ENCODE results near the gene DOCK2.

Gene DOCK2

DNA sequence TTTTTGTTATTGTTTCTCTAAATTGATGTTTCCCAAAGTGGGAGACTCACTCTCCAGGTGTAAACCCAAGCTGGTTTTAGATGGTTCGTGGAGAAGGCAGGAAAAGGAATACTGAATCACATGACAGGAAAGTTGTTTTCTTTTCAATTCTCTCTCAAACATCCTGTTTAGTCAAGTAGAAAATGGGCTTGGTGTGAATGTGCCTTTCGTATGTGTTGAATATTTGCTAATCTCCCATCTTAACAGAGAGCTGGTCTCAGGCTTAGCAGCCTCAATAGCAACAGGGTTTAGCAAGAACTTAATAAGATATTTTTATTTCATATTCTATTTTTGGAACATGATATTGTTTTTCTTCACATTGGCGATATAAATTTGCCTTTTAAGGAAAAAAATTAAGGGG lies 223.5 kb downstream of the DOCK2 start:
- Histone ChIP-seq H3K4me1 (no peaks in the 10 kb centered on the region), H3K27me3 (no peaks in the 10 kb centered on the region)

DNA sequence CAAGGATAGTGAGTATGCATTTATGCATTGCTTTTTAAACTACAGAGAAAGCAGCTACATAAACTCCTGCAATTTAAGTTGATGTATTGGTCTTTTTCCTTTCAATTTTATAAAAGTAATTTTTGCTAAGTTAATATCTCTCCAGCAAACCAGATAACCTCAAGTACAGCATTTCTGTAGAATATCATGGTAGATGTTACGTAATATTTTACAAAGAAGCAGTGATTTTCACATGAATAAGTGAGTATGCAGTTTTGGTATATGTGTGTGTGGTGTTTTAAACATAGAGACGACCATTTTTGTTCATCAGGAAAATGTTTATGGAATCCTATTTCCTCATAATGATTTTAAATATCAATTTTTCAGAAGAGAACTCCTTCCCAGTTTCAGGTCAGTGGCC lies 224.4 kb downstream of the DOCK2 start:
- Histone ChIP-seq H3K27ac (no peak overlapping the region), H3K36me3 (no peaks in the 10 kb centered on the region), H3K4me3 (no peak overlapping the region), H3K9me3 (no peaks in the 10 kb centered on the region), H3K27me3 (no peaks in the 10 kb centered on the region), H3K4me1 (no peaks in the 10 kb centered on the region)
- DNase-seq: no peak
- intact Hi-C loops (cut with DNase I; ENCODE audit: low total_unique reads): no loop called here
- TF ChIP-seq, protein P1, sequence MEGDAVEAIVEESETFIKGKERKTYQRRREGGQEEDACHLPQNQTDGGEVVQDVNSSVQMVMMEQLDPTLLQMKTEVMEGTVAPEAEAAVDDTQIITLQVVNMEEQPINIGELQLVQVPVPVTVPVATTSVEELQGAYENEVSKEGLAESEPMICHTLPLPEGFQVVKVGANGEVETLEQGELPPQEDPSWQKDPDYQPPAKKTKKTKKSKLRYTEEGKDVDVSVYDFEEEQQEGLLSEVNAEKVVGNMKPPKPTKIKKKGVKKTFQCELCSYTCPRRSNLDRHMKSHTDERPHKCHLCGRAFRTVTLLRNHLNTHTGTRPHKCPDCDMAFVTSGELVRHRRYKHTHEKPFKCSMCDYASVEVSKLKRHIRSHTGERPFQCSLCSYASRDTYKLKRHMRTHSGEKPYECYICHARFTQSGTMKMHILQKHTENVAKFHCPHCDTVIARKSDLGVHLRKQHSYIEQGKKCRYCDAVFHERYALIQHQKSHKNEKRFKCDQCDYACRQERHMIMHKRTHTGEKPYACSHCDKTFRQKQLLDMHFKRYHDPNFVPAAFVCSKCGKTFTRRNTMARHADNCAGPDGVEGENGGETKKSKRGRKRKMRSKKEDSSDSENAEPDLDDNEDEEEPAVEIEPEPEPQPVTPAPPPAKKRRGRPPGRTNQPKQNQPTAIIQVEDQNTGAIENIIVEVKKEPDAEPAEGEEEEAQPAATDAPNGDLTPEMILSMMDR (IDR thresholded peaks at IDR 0.05): no peak

More for the DNA sequence above, 223.5 kb downstream of the DOCK2 start:
- H3K27ac ChIP-seq: no peak overlapping the region
- no peak overlapping the region for H3K4me3 ChIP-seq
- intact Hi-C loops (cut with DNase I; ENCODE audit: low total_unique reads): no loop called here
- TF ChIP-seq, protein P1 (IDR thresholded peaks at IDR 0.05): no peak
- no peaks in the 10 kb centered on the region for H3K36me3 ChIP-seq
- no peaks in the 10 kb centered on the region for H3K9me3 ChIP-seq
- no peak for DNase-seq

DNA sequence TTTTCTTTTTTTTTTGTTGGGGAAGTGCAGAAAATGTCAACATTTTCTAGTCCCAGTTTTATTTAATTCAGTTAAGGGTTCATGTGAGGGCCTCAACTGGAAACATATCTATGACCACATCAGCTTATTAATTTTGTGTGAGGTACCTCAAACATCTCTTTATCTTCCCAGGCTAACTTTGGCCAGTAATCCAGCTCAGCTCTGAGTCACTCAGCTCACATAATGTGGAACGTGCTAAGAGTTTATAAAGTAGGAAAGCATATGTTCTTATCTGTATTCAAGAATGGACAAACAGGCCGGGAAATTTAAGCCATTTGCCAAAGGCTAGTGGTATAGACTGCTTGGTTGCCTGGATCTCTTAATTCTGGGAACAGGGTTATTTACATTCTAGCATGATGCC lies 224.9 kb downstream of the DOCK2 start:
- TF ChIP-seq, protein P1 (IDR thresholded peaks at IDR 0.05): no peak

DNA sequence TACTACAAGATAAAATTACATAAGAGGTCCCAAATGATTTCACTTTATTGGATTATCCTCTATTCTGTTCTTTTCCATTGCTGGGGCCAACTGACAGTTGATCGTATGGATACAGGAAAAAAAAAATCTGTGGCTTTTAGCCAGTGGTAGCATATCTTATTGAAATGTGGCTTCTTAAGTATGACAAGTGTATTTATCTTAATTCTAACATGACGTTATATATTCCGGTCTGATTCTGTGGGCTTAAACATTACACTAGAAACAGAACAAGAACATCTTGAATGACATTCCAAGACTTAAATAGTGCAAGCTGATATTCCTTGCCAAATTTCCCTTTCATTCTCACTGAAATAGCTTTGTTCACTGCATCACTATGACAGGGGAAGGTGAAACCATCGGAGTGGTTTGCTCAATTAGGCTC lies 225.3 kb downstream of the DOCK2 start:
- intact Hi-C loops (cut with DNase I; ENCODE audit: low total_unique reads): no loop called here
- Histone ChIP-seq H3K4me3 (no peak overlapping the region), H3K27me3 (no peaks in the 10 kb centered on the region), H3K36me3 (no peaks in the 10 kb centered on the region), H3K27ac (no peak overlapping the region), H3K4me1 (no peaks in the 10 kb centered on the region), H3K9me3 (no peaks in the 10 kb centered on the region)
- no peak for DNase-seq
- TF ChIP-seq, protein P1 (IDR thresholded peaks at IDR 0.05): no peak

More for the DNA sequence above, 224.9 kb downstream of the DOCK2 start:
- no peaks in the 10 kb centered on the region for H3K9me3 ChIP-seq
- H3K27ac ChIP-seq: no peak overlapping the region
- intact Hi-C loops (cut with DNase I; ENCODE audit: low total_unique reads): no loop called here
- H3K36me3 ChIP-seq: no peaks in the 10 kb centered on the region
- no peaks in the 10 kb centered on the region for H3K27me3 ChIP-seq
- no peaks in the 10 kb centered on the region for H3K4me1 ChIP-seq
- no peak overlapping the region for H3K4me3 ChIP-seq
- no peak for DNase-seq

DNA sequence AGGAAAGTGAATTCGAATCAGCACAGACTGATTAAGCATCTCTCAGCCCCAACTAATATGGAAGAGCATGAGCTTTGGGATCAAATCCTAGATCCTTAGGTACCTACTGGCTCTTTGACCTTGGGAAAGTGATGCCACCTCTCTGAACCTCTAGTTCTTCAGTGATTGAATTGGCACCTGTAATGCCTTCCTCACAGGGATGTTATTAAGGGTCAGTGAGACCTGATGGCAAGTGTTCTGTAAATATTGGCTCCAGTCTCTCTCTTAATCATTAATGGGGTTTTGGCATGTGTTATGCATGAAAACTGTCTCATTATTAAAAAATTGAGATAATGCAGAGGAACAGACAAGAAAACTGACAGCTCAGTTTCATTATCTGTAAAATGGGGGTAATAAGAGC lies 227.4 kb downstream of the DOCK2 start:
- TF ChIP-seq, protein P1 (IDR thresholded peaks at IDR 0.05): no peak
- H3K27ac ChIP-seq: no peak overlapping the region
- H3K4me1 ChIP-seq: no peaks in the 10 kb centered on the region
- H3K4me3 ChIP-seq: no peak overlapping the region
- intact Hi-C loops (cut with DNase I; ENCODE audit: low total_unique reads): no loop called here
- no peak for DNase-seq
- no peaks in the 10 kb centered on the region for H3K9me3 ChIP-seq
- no peaks in the 10 kb centered on the region for H3K36me3 ChIP-seq
- H3K27me3 ChIP-seq: no peaks in the 10 kb centered on the region

DNA sequence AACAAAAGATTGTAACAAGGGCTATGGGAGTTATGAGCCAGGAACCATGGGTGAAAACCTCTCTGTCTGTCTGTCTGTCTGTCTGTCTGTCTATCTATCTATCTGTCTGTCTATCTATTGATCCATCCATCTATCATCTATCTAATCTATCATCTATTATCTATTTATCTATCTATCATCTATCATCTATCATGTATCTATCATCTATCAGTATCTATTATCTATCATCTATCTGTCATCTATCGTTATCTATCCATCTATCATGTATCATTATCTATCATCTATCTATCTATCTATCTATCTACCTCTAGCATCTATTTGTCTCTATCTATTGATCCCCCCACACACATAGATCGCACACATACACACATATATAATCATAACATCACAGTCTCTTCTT lies 230.3 kb downstream of the DOCK2 start:
- H3K9me3 ChIP-seq: no peaks in the 10 kb centered on the region
- H3K4me1 ChIP-seq: no peaks in the 10 kb centered on the region
- H3K27me3 ChIP-seq: no peaks in the 10 kb centered on the region
- DNase-seq: no peak
- H3K4me3 ChIP-seq: no peak overlapping the region
- TF ChIP-seq, protein P1 (IDR thresholded peaks at IDR 0.05): no peak
- H3K36me3 ChIP-seq: no peaks in the 10 kb centered on the region
- no peak overlapping the region for H3K27ac ChIP-seq
- intact Hi-C loops (cut with DNase I; ENCODE audit: low total_unique reads): no loop called here

All from tibial artery (tissue), 4 donors.